ENCODE measurements around the gene DNM2. TPM values are rescaled to one million over a fixed set of nuclear protein-coding genes. Genes with fewer than 3 reads are reported as not detected.
A peak's percentile ranks its signal among the peaks of the same experiment; 100 is the strongest.
"Not testable (repeated sequence)": the region's sequence is repeated elsewhere in the genome, so short reads cannot be mapped to it uniquely, and the experiment has no call there.

Gene DNM2
- 68.0 and 74.6 TPM in 2 replicates for total RNA-seq

DNA sequence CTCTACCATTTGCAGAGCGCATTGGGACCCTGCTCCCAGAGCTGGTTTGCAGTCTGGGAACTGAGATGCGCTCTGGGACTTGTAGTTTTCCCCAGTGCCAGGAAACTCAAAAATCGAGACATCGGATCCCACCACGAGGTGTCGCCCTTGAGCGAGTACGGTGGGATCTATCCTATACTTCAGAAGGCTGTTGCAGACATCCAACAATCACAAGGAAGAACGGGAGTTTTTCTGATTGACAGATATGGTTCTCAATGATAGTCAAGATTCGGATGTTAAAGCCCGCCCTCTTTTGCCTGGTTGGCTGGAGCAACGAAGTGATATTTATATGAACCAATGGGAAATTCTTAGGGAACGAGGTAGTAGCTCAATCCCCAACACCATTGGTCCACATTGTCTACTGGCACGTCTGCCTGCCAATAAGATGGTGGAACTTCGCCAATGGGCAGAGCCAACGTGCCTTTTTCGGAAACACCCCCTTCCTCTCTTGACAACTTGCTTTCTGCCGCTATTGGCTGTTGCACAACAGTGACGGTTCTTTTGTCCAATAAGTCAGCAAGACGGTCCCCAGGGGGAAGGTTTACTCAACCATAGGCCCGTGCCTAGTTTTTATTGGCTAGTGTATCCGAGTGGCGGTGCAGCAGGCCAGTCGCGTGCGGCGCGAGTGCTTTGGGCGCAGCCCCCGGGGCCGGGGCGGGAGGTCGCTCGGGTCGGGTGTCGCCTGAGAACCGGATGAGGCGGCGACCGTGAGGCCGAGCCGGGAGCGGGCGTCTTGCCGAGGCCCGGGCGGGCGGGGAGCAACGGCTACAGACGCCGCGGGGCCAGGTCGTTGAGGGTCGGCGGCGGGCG is at the start of gene DNM2:
DNM2 (plus strand) TSS at position 724 of the 849 bp plus-strand sequence. CDS start 164 bp downstream, outside the sequence.
- DNase-seq (ENCODE audit: low read depth in 2 of 2), result peak; percentile 100

DNA sequence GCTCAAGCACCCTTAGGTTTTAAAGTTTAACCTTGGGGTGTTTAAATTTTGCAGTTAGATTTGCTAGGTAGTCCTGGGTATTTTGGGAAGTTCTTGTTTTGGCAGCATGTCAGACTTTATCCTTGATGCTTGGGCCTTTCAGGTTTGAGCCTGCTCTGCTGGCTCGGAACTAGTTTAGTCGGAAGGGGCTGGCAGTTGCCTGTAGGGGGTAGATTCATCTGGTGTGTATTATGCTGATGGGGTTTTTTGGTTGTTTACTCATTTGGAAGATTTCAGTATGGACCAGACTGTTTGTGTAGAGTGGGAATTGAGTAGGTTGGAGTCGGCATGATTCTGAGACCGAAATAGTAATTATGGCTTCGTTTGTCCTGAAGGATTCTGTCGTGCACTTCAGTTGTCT is 48.6 kb upstream of the DNM2 start:
- DNase-seq (ENCODE audit: low read depth in 2 of 2), result no peak

DNA sequence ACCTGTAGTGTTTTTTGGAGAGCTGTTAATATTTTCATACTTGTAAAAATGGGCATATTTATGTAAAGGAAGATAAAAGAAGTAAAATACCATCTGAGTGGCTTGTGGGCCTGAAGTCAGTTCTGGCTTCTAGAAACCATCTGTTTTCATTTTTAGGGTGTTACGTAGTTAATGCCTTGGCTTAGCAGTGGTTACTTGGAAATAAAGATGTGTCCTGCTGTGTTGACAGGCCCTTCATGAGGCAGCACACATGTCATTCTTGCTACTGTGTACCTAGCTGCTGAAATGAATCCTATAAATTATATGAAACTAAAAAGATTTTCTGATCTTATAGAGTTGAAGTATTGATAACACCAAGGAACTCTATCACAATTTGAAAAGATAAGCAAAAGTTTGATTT is 47.7 kb upstream of the DNM2 start:
- no peak for DNase-seq (ENCODE audit: low read depth in 2 of 2)

DNA sequence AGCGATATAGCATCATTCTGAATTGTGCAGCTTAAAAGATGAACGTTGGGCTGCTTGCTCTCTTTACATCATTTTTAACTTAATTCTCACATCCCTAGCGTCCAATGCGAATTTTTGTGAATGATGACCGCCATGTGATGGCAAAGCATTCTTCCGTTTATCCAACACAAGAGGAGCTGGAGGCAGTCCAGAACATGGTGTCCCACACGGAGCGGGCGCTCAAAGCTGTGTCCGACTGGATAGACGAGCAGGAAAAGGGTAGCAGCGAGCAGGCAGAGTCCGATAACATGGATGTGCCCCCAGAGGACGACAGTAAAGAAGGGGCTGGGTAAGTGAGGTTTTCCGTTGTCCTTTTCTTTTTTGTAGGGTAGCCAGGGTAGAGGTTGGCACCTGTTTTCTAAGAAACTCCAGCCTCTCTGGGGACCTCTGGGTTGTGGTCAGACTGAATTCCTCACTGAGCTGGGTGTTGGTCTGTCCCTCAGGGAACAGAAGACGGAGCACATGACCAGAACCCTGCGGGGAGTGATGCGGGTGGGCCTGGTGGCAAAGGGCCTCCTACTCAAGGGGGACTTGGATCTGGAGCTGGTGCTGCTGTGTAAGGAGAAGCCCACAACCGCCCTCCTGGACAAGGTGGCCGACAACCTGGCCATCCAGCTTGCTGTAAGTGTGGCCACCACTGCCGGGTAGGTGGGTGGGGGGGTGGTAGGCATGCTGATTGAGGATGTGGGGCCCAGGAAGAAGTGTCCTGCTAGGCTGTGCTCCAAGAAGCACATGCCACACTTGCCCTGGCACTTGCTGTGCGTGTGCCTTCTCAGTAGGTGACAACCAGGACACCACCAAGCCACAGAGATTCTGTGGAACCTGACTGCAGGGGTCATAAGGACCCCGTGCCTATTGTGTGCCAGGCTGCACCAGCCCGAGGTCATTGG is 46.7 kb upstream of the DNM2 start:
- DNase-seq (ENCODE audit: low read depth in 2 of 2), result no peak

DNA sequence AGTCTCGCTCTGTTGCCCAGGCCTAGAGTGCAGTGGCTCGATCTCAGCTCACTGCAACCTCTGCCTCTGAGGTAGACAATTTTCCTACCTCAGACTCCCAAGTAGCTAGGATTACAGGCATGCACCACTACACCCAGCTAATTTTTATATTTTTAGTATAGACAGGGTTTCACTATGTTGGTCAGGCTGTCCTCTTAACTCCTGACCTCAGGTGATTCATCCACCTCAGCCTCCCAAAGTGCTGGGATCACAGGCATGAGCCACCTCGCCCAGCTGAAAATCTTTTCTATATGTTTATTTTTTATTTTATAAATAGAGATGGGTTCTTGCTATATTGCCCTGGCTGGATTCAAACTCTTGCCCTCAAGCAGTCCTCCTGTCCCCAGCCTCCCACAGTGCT is 46.0 kb upstream of the DNM2 start:
- DNase-seq (ENCODE audit: low read depth in 2 of 2), result not testable (repeated sequence)

DNA sequence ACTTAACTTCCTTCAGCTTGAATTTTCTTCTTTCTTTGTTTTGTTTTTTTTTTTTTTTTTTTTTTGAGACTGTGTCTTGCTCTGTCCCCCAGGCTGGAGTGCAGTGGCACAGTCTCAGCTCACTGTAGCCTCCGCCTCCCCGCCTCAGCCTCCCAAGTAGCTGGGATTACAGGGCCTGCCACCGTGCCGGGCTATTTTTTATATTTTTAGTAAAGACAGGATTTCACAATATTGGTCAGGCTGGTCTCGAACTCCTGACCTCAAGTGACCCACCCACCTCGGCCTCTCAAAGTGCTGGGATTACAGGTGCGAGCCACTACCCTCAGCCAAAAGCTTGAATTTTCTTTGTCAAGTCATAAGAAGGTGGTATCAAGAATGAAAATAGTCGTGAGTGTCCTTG is 42.7 kb upstream of the DNM2 start:
- not testable (repeated sequence) for DNase-seq (ENCODE audit: low read depth in 2 of 2)

DNA sequence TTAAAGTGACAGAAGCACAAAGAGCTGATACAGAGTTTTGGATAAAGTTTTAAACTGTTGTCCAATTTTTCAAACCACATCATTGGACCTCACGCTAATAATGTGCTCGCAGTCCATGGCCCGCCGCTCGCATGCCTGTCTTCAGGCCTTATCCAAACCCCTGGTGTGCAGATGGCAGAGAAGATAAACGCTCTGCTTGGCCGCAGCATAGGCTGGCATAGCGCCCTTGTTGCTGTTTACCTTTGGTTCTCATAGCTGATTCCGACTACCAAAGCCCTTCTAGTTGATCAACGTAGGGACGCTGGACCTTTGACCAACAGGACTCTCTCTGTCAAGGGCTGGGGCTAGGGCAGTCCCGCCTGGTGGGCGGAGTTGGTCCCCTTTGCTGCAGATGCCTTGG is 40.1 kb upstream of the DNM2 start:
- no peak for DNase-seq (ENCODE audit: low read depth in 2 of 2)

DNA sequence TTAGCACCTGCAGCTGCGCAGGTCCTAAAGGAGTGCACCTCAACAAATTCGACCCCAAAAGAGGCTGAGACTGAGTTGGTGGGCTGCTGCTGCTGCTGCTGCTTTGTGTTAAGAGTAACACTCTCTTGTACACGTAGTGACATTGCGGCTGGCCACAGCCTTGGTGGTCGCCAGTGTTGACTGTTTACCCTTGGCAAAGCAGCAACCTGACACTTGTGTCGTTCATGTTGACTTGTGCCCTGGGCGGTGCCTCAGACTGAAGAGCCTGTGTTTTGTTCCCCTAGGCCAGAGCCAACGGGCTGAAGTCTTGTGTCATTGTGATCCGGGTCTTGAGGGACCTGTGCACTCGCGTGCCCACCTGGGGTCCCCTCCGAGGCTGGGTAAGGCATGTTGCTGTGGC is 39.1 kb upstream of the DNM2 start:
- DNase-seq (ENCODE audit: low read depth in 2 of 2), result no peak

DNA sequence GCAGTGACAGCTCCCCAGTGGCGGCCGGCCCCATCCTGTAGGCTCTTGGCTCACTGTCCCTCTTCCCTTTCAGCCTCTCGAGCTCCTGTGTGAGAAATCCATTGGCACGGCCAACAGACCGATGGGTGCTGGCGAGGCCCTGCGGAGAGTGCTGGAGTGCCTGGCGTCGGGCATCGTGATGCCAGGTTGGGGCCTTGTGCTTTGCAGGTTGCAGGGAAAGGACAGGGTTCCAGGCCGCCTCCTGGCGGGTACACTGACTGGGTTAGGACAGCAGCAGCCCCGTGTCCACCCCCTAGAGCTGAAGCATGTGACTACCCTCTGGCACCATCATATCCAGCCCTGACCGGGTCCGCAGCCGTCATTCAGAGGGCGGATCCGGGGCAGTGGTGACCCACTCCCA is 38.1 kb upstream of the DNM2 start:
- DNase-seq (ENCODE audit: low read depth in 2 of 2), result no peak

DNA sequence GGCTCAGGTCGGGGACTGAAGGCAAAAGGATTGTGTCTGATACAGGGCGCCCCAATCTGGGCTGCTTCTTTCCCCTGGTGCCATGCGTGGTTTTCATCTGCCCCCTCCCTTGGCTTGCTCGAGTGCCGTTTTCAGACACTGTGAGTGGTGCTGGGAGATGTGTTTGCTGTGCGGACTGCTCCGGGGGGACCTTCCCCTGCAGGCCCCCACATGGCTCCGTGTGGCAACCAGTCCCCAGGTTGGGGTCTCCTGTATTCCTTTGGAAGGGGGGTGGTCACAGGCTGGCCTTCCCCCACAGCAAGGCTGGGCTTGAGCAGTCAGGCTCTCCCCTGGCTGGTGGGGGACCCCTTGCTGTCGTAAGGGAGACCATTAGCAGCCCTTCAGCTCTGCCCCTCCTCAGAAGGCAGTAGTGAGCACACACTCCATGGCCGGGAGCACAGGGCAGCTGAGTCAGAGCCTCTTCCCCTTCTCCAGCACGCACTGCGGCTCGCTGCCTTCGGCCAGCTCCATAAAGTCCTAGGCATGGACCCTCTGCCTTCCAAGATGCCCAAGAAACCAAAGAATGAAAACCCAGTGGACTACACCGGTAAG is 37.2 kb upstream of the DNM2 start:
- no peak for DNase-seq (ENCODE audit: low read depth in 2 of 2)

DNA sequence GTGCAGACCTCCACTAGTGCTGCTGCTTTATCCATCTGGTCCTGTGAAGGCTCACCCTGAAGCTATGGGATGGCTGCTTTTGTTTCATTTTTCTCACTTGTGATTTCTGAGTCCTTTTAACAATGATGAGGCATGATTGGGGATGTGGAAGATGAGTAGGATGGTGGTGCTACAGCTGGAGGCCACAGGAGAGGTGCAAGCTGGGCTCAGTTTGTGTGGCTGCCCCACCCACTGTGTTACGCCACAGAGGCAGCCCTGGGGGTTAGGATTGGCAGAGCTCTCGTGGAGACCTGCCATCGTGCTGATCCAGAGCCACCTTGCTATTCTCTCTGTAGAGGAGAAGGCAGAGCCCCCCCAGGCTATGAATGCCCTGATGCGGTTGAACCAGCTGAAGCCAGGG is 36.2 kb upstream of the DNM2 start:
- DNase-seq (ENCODE audit: low read depth in 2 of 2), result no peak

DNA sequence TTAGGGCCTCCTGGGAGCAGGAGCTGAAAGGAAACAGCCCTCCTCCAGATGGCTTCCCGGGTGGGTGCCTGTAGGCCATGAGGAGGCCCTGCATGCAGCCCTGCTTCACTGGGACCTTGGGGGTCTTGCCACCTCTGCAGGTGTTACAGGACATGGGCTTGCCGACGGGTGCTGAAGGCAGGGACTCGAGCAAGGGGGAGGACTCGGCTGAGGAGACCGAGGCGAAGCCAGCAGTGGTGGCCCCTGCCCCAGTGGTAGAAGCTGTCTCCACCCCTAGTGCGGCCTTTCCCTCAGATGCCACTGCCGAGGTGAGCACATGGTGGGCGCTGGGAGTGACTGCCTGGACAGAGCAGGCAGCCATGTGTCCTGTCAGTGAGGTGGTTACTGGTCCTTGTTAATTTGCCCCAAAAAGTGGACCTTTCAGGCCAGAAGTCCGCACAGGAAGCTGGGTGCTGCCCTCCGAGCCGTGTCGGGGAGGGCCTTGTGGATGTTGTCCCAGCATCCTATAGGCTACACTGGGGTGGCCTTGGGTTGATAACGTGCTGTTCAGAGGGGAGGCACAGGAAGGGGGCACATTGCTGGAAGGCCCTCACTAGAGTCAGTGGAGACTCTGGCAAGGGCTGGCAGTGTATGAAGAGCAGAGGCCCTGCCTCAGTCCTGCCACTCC is 35.3 kb upstream of the DNM2 start:
- DNase-seq (ENCODE audit: low read depth in 2 of 2), result no peak

DNA sequence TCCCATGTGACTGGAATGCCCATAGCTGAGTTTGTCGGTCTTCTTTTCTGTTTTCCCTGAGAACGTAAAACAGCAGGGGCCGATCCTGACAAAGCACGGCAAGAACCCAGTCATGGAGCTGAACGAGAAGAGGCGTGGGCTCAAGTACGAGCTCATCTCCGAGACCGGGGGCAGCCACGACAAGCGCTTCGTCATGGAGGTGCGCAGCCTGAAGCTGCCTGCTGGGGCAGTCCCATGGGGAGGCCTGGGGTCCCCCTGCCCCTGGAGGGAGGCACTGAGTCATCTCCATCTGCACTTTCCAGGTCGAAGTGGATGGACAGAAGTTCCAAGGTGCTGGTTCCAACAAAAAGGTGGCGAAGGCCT is 34.8 kb upstream of the DNM2 start:
- no peak for DNase-seq (ENCODE audit: low read depth in 2 of 2)

DNA sequence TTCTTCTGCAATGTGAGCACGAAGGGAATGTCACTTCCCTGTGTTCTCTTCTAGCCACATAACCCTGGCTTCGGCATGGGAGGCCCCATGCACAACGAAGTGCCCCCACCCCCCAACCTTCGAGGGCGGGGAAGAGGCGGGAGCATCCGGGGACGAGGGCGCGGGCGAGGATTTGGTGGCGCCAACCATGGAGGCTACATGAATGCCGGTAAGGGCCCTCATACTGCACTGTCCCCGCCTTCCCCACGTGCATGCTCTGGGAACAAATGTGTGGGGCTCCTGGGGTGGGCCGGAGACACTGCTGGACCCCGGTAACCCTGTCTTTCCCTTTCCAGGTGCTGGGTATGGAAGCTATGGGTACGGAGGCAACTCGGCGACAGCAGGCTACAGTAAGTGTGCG is 34.3 kb upstream of the DNM2 start:
- DNase-seq (ENCODE audit: low read depth in 2 of 2), result no peak

DNA sequence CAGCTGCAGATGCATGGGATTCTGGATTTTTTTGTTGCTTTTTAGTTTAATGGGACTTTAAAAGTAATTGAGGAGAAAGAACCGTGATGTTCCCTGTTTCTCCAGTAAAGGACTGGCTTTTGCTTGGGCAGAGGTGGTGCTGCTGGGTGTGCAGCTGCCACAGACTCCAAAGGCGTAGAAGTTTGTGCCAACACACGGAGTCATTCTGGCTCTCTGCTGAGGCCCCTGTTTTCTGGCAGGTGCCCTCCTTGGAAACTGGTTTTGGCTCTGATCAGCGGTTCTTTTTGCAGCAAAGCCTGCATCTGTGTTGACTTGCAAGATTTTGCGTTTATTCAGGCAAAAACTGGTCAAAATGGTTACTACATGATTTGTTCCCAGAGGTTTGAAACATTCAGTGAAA is 32.7 kb upstream of the DNM2 start:
- no peak for DNase-seq (ENCODE audit: low read depth in 2 of 2)

DNA sequence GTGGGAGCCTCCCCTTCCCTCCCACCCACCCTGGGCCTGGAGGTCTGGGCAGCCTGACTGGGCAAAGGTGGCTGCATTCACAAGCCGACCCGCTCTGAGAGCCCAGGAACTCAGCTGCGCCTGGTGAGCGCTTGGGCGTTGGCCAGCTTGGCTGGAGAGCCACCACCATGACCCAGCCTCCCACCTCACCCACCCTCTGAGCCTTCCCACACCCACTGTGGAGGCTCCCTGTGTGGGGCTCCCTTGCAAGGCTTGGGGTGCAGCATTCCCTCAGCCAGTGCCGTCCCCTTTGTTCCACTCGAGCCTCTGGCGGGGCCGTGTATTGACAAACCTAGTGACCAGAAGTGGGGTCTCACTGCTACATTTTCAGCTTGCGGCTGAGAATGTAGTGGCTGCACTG is 31.7 kb upstream of the DNM2 start:
- no peak for DNase-seq (ENCODE audit: low read depth in 2 of 2)

DNA sequence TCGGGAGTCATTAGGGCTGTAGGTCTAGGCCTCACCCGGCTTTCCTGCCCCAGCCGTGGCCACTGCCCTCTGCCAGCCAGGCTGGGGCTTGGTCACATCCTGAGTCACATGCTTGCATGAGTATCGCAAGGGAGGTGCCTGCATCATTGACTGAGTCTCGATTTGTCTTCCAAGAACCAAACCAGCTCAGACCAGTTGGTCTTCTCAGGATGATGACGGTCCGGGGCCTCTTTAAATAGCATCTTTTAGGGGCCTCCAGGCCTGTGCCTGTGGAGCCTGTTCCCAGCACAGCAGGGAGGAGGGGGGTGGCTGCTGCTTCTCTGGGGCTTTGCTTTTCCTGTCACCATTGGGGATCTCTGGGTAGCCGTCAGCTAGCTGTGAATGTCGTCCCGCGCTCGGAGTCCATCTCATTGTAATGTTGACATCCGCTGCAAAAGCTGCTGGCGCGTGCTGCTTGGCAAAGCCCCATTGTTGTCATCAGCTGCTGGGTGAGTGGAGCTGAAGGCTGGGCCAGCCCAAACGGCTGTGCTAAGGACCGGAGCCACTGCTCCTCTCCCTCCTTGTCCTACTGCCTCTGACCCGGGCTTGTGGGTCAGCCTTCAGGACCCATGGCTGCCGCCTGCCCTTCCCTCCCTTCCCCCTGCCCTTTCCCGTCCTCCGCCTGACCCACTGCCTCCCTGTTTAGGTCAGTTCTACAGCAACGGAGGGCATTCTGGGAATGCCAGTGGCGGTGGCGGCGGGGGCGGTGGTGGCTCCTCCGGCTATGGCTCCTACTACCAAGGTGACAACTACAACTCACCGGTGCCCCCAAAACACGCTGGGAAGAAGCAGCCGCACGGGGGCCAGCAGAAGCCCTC is 31.0 kb upstream of the DNM2 start:
- peak; percentile 26 to 58 for DNase-seq (ENCODE audit: low read depth in 2 of 2)

DNA sequence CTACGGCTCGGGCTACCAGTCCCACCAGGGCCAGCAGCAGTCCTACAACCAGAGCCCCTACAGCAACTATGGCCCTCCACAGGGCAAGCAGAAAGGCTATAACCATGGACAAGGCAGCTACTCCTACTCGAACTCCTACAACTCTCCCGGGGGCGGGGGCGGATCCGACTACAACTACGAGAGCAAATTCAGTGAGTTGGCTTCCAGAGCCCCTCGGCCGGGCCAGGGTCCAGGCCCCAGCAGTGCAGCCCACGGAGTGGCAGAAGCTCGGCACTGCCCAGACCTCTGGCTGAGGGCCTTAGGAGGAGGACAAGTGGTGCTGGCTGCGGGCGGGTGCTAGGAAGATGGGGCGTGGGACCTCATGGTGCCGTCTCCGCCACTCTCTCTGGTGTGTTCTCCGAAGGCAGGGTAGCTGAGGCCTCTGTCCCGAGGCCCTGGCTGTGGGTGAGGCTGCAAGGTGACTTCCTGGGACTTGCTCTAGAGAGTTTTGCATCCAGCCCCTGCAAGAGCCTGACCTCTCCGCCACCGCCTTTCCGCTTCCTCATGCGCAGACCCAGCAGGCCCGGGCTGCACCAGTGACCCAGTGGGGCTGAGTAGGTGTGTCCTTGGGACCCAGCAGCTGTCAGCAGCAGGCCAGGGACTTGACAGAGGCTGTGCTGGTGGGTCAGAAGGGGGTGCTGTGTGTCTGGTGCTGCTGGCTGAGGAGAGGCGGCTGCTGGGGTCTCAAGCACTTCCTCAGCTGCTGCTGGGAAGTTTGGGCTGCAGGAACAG is 30.2 kb upstream of the DNM2 start:
- DNase-seq (ENCODE audit: low read depth in 2 of 2), result no peak

DNA sequence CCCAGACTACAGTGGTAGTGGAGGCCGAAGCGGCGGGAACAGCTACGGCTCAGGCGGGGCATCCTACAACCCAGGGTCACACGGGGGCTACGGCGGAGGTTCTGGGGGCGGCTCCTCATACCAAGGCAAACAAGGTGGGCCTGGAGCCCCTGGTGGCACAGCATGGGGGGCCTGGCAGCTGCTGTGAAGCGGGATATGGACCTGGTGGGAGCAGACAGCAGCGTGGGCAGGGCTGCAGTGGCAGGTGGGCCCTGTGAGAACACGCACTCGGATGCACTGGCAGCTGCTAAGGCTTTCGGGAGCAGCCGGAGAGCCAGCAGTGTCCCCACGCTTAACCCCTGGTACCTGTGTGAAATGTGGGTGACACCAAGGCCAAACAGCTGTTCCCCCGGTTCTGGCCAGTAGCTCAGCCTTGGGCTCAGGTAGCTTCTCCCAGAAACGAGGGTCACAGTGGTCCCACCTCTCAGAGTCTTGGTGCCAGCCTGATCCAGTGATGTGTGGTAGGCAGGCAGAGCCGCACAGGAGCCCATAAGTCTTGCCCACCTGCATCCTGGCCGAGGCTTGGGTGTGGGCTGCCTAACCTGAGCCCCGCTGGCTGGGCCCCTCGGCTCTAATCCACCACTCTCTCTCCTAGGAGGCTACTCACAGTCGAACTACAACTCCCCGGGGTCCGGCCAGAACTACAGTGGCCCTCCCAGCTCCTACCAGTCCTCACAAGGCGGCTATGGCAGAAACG is 29.2 kb upstream of the DNM2 start:
- no peak for DNase-seq (ENCODE audit: low read depth in 2 of 2)
